GM19463 (cell line): ENCODE measurements around the gene PEMT.

Experiments used
- ATAC-seq: cut with Tn5 transposase; IDR thresholded peaks from one replicate; pipeline ENCODE4 v1.9.1; 2021; ENCODE audit warnings: mild to moderate bottlenecking, moderate library complexity; ENCODE audit not compliant: unreplicated experiment

Gene PEMT

DNA sequence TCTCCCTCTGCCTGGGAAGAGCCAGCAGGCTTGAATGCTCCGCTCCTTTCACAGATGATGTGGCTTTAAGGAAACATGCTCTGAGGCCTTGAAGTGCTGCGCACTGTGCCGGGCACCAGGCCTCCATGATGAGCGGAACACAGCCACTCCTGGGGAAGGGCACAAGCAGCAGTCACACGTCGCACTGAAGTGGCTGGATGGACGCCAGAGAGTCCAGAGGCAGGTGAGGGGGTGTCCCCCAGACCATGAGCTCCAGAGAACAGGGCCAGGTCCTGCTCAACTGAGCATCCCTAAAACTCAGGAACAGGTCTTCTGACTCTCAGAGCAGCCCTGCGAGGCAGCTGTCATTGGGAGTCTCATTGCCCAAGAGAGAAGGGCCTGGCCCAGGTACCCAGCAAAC, 35.6 kb downstream of the PEMT start:
- ATAC-seq = no peak

DNA sequence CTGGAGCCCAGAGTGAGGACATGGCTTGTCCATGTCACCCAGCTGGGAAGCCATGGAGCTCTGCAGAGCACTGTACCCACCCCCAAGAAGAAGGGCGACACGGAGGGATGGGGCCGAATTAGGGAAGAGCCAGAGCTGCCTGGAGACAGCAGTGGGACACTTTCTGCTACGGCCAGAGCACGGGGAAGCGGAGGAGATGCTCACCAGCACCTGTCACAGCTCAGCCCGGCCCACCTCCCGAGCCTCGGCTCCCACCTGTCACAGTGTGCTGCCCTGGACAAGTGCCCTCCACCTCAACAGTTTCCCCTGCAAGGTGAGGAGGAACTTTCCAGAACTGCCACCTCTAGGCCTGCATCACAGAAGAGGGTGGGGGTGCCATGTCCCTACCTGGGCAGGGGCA, 36.4 kb downstream of the PEMT start:
- no peak for ATAC-seq

DNA sequence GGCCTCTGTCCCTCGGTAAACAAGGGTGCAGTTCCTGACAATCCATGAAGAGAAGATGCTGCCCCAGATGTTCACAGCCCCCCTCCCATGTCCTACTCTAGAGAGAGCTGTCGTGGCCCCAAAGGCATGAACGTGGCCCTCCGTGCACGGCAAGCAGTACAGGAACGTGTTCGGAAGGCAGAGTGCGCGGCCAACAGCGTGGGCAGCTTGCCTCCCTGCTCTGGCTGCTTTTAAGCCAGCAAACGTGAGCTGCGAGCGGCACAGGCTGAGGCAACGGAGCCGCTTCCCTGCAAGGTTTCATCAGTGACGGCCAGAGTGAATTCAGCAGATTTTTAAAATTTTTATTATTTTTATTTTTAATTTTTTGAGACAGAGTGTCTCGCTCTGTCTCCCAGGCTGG, 37.2 kb downstream of the PEMT start:
- ATAC-seq = no peak

DNA sequence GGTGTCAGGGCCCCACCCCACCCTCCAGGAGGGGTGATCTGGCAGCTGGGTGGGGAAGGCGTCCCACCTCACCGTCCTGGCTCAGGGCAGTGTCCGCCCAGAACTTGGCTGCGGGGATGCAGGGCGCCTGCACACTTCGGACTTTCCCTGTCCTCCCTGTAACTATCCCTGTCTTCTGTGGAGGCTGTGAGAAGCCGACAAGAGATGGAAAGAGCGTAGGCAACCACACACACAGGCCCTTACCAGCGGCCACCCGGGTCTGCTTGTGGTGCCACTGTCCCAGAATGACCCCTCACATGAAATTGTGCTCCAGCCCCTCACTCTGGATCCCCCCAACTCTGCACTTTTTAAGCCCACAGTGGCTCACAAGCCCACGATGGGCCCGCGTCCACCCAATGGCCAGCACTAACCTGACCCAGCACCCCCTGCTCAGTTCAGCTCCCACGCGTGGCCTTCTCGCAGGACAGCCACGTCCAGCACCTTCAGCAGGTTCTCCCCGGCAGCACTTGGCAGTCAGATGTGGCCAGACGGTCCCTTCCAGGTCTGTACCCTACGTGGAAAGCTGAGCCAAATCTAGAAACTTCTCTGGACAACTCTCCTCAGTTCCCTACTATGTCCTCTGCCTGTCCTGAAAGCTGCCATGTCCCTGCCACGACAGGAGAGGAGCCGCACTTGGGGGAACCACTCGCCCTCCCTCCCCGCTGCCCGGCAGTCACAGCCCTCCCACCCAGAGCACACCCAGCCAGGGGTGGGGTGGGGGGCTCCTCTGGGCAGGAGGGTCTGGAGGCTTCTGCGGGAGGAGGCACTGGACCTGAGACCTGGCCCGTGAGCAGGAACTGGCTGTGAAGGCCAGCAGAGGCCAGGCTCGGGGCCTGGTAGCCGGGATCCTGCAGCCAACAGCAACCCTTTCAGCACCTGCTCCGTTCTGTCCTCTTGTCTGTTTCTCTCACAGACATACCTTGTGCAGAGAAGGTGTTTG, 38.0 kb downstream of the PEMT start:
- ATAC-seq = no peak

DNA sequence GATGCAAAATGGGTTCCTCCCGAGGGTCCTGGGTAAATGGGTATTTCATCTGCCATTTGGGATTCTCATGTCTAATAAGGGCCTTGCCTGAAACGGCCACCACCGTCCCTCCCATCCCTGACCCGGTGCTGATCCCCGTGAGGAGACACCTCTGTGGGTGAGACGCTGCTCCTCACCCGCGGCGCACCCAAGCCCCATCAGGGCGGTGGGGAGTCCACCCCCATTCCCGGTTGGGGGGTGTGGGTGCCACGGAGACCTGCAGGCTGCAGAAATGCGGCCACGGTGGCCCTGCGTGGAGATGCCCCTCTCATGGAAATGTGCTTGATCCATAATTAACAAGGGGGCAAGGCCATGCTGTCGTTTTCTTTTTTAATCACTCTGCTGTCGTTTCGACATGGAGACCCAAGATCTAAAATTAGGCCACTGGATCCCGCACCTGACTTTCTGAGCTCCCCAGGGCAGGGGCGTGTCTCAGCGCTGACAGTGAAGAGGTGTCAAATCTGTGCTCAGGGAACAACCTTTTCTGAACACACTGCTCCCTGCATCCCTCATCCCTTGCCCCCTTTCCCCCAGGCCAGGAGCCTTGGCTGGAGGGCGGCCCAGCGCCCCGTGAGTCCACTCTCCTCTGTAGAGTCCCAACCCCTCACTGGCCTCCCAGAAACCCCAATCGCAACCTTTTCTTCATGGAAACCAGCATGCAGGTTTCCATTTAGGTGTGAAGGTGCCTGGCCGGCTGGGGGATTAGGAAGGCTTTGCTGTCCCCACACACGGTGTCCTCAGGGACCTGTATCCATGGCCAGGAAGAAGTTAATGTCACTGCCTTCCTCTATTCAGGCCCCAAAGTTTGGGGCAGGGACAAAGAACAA, 38.9 kb downstream of the PEMT start:
- no peak for ATAC-seq

DNA sequence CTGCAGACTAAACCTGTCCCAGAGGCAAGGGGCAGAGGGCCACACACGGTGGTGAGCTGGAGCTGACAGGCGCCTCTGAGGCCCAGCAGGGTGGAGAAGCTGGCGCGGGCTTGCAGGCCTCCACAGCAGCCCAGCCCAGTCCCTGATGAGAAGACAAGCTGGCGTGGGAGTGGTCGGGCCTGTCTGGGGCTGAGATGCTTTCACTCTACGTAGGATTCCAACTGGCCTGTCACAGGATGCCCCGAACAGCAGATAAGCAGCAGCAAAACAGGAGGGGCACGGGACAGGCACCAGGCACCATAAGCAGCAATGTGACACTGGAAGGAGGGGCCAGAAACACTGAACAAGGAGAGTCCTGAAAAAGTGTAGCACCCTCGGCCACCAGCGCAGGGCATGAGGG, 40.1 kb downstream of the PEMT start:
- ATAC-seq = no peak

DNA sequence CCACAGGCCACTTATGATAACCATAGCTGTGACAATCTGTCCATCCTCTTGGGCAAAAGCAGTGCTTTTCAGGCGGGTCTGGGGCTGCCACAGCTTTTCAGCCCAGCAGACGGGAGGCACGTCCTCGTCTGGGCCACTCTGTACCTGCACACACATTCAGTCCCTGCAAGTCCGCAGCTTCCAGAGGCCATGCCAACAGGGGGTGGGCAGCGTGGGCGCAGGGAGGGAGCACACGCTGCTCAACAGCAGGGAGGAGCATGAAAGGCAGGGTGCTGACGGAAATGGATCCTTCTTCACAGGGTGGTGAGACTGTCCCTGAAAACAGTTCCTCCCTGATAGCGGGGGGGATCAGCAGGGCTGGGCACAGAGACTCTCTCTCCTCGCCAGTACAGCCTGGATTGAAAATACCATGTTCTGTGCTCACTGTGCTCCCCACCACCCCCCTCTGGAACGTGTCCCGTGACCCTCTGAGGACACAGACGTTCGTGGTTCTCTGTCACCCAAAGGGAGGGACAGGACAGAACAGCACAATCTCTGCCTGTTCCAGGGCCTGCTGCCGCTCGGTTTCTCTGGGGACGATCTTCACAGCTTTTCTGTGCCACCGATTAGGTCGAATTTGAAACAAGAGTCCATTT, 41.7 kb downstream of the PEMT start:
- no peak for ATAC-seq

DNA sequence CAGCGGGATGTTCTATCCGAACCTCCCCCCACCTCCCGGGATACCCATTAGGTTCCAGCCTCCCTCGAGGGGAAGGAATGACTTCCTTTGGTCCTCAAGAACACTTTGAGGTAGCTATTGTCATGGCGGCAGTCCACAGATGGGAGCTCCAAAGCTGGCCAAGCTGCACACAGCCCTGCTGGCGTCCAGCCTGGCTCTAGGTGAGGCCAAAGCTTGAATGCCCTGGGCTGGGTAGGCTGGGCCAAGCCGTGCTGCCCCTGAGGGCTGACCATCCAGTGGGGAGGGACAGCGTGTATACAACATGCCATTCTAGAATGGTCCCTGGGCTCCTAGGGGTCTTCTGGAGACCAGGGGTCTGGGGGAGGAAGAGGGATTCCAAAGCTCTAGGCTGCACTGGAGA, 43.5 kb downstream of the PEMT start:
- ATAC-seq = no peak

DNA sequence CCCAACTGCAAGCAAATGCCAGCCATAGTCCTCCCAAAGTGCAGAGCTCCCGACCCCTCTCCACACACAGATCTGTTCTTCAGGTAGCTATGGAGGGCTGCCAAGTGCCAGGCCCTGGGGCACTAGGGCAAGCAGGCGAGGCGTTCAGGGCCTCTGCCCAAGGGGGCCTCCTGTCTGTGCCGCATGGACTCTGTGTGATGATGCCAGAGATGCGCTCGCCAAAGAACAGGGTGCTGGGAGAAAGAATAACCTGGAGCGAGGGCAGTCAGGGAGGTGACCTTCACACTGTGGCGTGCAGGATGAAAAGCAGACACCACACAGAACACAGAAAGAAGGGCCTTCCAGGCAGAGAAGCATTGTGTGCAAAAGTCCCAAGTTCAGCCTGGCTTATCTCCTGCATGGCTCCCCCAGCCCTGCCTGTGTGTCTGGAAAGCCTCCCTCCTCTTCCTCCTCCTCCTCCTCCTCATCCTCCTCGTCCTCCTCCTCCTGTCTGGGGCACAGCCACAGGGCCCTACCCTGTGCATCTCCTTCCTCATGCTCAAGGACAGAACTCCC, 44.2 kb downstream of the PEMT start:
- ATAC-seq = no peak

DNA sequence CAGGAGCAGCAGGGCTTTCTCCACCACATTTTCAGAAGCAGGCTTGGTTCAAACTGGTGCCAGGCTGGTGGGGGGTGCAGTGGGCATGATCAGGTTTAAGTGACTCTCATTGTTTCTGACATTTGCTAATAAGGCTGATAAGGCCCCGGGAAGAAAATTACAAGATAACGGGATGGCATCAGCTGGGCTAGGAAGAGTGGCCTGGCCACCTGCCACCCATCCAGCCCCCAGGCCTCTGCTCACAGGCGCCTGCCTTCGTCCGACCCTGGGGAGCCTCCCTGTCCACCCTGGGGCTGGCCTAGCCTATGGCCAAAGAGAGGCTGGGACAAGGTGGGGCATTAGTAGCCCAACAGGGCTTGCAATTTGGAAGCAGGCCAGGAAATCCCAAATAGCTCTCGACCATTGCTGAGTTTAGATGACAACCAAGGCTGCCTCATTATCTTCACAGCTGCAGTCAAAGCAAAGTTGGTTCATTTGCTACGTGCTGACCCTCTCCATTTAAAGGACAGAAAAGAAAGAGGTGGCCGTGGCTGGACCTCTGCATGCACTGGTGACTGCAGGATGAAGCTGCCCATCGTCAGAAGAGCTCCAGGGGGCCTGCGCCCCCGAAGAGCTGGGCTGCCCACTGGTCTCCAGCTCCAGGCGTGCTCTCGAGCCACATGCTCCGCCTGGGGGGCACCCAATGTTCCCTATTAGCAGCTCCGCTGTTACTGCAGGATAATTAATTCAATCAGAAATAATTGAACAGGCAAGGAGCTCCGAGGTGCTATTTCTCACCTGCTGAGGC, 44.9 kb downstream of the PEMT start:
- no peak for ATAC-seq

DNA sequence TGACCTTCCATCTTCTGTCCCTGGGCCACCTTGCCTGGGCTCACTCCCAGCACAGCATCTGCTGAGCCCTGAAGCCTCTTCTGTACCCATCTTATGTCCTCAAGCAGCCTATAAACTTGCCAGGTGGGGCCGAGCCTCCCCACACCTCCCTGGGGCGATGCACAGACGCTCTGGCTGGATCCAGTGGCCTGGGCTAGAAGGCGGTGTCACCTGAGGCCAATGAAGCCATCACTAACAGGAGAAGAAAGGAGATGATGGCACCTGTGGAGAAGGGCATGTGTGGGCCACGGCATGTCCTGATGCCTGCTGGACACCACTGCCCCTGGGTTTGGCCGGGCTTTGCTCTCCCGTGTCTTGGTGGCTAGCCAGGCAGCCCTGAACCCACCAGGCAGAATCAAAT, 45.5 kb downstream of the PEMT start:
- ATAC-seq = no peak

DNA sequence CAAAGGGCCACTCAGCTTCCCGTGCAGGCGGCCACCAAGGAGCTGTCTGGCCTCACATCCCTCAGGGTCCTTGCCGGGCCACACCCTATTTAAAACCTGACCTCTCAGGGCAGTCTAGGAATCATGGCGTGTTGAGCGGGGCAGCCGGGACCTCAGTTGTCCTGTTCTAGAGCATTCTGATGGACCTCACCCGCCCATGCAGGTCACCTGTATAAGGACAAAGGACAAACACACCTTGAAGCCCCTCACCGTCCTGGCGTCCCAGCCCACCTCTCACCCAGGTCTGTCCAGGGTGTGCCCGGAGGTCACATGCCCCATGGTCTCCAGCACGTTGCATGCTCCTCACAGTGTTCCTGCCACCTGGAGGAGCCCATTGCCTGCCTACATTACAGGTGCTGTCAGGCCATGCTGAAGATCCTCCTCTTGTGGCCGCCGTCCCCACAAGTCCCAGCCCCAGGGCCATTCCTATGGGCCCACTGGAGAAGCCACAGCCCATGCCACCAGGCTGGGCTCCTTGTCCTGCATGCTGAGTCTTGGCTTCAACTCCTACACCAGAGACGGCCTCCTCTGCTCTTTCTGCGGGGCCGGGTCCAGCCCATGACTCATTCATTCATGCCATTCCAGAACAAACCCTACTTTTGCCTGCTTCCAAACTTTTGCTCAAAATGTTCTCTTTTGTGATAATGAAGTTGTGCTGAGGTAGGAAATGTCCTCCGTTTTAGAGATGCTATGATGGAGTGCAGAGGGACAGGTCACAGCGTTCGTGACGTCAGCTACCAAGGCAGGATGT, 46.3 kb downstream of the PEMT start:
- ATAC-seq = no peak

DNA sequence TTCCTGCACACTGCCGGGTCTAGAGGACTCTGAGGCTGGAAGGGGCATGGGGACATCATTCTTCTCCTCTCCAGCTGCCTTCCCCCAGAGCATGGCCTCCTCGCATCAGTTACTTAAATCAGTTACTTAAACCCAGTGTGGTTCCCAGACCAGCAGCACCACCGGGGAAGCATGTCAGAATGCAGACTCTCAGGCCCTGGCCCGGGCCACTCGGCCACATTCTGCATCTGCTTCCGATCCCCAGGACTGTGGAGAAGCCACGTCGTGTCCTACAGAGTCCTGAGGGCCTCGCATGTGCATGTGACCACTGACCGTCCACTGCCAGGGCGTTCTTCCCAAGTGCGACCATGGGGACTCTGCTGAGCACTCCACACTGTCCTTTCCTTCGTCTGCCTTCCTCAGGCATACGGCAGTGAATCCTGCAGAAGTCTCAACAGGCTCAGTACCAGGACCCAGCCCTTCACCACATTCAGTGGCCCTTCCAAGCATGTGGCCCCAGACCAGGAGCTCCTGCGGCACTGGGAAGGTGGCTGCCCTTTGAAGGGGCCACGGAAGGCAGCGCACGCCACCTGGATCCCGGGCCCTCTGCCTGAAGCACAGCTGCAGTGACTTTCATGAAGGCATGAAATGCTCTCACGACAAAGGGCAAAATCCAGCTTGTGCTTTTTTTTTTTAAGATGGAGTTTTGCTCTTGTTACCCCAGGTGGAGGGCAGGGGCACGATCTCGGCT, 48.4 kb downstream of the PEMT start:
- ATAC-seq = no peak

DNA sequence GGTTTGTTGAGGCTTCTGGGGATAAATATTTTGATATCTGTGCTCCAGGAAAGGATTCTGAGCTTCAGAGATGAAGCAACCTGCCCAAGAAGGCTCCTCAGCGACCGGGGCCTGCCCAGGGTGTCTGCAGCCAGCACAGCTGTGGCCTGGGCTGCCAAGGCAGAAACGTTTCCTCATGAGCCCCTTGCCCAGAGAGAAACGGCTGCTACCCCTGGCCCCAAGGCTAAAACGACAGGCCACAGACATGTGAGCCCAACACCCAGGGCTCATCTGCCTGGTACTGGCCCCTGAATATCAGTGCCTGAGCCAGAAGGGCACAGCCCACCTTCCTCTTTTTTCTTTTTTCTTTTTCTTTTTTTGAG, 49.9 kb downstream of the PEMT start:
- no peak for ATAC-seq

DNA sequence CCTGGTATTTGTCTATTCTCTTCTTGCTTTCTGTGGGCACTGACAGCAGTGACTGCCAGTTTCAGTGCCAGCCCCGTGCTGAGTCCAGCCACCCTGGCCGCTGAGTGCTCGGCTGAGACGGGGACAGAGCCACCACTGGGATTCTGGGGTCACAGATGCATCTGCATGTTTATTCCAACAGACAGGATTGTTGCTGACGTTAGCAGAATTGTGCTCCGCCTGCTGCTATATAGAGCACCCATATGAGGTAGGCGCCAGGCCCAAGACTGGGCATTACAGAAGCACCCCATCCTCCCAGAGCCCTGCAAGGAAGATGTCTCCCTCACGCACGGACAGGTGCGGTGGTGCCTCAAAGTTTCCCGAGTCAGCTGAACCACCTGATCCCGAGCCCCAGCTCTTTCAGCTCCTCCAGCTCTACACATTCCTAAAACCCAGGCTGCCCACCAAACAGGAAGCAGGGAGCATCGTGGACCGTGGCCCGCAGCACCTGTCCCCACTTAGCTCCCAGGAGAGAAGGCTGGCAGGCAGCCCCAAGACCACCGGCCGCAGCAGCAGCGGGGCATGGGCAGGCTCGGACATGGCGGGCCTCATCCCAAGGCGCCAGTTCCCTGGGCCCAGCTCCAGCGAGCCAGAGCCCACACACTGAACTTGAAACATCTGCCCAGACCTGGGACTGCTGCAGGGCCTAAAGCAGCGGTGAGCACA, 50.4 kb downstream of the PEMT start:
- ATAC-seq = no peak

DNA sequence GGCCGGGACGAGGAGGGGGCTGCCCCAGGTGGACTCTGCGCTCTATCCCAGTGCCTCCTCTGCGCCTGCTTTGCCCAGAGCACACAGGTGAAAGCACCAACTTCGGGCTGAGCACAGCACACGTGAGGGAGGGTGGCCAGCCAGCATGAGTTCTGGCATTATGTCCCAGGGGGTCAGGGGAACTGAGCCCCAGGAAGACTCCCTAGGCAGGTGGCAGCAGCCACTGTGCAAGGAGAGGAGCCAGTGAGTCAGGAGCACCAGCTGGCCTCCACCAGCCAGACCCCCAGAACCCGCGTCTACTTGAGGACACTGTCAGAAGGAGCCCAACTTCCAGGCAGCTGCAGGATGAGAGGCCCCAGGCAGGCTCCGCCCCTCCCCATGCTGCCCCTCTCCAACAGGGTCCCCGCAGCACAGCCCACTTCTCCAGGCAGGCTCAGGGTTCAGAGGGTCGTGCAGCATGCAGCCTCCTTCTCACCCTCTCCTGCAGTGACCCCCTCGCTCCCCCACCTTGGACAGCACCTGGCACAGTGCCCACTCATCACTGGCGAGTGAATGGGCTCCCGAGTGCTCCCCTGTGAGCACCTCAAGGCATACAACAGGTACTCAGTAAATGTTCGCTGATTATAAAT, 51.1 kb downstream of the PEMT start:
- no peak for ATAC-seq

DNA sequence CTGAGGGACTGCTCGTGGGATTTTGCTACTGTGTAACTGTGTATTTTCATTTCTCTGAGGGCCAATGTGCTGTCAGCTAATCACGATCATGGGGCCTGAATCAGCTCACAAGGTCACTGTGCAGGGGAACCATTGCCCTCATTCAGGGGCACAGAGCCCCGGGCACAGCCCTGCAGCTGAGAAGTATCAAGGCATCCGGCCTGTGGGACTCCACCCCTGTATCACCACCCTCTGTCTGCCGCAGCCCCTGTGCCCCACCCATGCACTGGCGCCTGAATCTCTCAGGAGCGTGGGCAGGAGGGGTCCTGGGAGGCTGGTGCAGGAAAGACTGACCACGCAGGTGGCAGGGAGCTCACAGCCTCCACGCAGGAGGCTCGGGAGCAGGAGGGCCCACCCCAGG, 51.9 kb downstream of the PEMT start:
- no peak for ATAC-seq
